ENCODE measurements around the gene RHBDL2.
"Not testable (repeated sequence)": the region's sequence is repeated elsewhere in the genome, so short reads cannot be mapped to it uniquely, and the experiment has no call there.

RHBDL2 gene

GRCh38 chr1:38875811-38876210 is 65.8 kb downstream of the RHBDL2 start:
- DNase-seq (ENCODE audit: low read depth), result no peak

DNA sequence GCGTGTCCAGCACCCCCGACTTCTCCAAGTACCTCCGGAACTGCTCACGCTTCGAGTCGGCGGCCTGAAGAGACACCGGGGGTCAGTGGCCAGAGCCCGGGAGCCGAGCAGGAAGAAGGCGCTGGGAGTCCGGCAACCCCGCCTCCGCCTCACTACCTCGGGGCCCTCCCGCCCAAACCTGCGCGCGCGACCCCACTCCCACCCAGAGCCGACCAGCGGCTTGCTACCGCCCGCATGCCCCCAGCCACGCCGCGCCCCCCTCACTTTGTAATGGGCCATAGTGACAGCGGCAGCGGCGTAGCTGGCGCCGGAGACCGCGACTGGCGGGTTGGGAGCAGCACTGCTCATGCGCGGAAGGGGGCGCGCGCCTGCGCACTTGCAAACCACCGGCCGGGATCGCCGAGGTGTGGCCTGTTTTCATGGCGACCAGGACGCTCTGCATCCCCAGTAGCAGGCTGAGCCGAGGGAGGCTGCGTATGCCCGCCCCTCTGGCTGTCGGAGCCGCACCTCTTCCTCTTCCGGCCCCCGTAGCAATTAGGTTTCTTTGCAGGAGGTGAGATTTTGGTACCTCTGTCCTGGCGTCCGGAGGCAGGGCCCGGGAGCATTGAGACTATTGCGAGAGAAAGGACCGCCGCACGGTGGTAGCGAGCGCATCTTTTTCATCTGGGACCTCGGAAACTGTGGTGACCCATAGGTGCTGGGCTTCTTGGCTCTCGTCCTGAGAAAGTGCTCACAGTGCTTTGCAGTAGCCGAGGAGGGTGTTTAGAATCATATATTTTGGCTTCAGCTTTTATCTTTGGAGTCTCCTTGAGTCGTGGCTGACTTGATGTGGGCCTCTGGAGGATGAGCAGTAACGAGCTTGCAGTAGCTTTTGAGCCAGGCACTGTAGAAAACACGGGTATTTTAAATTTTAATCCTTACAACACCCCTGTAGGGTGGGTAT is 68.3 kb downstream of the RHBDL2 start, which contains the start of gene MYCBP:
Gene MYCBP (minus strand): TSS at position 322 of the 943 bp plus-strand sequence. CDS start 43 bp downstream, at position 279.
- peak; percentile 93 for DNase-seq (ENCODE audit: low read depth)

DNA sequence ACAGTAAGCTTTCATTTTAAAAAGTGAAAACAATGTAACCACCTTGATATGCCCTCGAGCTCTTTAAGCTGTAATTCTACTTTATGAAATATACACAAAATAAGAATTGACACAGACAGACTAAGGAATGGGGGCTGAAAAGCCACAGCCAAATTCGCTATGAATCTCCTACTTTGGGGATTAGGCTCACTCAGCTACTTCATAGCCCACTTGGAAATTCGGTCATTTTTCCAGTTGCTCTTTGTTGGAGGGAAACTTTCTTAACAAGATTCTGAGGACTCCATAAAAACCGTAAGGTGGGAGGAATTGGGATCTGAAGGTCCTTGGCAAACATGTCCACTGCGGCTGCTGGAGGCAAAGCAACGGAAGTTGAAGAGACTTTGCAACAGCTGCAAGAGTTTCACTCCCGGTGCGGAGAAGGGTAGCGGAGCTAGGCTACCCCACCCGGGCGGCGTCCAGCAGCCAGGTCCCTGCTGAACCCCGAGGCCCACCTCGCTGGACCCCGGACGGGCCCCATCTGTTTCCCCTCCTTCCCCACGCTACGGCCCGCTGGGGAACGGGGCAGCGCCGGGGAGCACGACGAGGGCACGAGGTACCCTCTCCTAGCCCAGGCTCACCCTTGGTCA is 69.1 kb downstream of the RHBDL2 start:
- peak; percentile 54 for DNase-seq (ENCODE audit: low read depth)

DNA sequence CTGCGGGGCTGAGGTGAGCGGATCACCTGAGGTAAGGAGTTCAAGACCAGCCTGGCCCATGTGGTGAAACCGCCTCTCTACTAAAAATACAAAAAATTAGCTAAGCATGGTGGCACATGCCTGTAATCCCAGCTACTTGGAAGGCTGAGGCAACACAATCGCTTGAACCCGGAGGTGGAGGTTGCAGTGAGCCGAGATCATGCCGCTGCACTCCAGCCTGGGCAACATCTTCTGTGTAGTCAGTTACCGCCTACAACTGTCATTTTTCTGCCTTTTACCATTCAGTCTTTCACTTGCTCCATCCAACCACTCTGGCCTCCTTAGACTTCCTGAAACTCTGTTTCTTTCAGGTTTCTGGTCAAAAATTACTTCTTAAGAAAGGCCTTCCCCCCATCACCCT is 70.6 kb downstream of the RHBDL2 start:
- no peak for DNase-seq (ENCODE audit: low read depth)

GRCh38 chr1:38867208-38867607 is 74.4 kb downstream of the RHBDL2 start:
- DNase-seq (ENCODE audit: low read depth), result no peak

DNA sequence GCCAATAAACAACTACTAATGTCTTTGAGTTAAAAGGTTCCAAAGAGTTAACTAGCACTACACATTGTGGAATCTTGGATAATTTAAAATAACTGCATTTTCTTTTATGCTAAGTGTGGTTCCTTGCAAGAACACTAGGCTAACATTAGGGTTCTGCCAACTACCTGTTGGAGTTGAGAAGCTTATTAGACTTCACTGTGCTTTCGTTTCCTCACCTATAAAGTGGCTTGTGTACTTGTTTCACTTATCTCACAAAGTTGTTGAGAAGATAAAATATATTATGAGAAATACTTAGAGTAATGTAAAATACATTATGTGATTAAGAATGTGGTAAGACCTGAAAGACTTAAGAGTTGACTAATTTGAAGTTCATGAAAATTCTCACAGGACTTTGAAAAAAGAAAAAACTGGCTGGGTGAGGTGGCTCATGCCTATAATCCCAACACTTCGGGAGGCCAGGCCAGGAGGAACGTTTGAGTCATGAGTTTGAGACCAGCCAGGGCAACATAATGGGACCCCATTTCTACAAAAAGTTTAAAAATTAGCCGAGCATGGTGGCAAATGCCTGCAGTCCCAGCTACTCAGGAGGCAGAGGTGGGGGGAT is 76.4 kb downstream of the RHBDL2 start:
- no peak for DNase-seq (ENCODE audit: low read depth)

- DNase-seq (ENCODE audit: low read depth), result peak; percentile 31
These were observed 81.2 kb downstream of the RHBDL2 start for GRCh38 chr1:38860454-38860795.

- DNase-seq (ENCODE audit: low read depth), result peak; percentile 99
These were observed 81.8 kb downstream of the RHBDL2 start, which contains the start of gene RRAGC for GRCh38 chr1:38859561-38860453. RRAGC (minus strand) TSS chr1:38859772; CDS start chr1:38859646, 126 bp downstream.

- peak; percentile 78 for DNase-seq (ENCODE audit: low read depth)
These were observed 82.6 kb downstream of the RHBDL2 start for GRCh38 chr1:38858833-38859560.

GRCh38 chr1:38852780-38853179 is 88.8 kb downstream of the RHBDL2 start:
- no peak for DNase-seq (ENCODE audit: low read depth)

- no peak for DNase-seq (ENCODE audit: low read depth)
These were observed 93.6 kb downstream of the RHBDL2 start for GRCh38 chr1:38848071-38848470.

- no peak for DNase-seq (ENCODE audit: low read depth)
These were observed 95.4 kb downstream of the RHBDL2 start for GRCh38 chr1:38846210-38846609.

DNA sequence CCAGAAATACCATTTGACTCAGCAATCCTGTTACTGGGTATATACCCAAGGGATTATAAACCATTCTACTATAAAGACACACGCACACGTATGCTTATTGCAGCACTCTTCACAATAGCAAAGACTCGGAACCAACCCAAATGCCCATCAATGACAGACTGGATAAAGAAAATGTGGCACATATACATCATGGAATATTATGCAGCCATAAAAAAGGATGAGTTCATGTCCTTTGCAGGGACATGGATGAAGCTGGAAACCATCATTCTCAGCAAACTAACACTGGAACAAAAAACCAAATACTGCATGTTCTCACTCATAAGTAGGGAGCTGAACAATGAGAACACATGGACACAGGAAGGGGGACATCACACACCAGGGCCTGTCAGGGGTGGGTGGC is 96.5 kb downstream of the RHBDL2 start:
- DNase-seq (ENCODE audit: low read depth), result not testable (repeated sequence)

DNA sequence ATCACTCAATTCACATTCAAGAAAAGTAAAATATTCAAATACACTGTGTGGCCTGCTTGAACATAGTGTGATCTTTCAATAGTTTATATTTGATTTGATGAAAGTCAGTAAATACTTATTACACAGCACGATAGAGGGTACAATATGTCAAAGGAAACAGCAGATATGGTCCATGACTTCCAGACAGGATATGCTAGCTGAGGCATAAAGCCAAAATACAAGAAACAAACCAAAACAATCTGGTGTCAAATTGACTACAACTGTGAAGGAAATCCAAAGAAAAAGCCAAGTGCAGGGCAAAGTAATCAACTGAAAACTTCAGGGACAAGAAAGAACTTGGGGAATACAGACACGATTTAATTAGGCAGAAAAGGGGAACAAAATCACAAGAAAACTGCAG is 101.3 kb downstream of the RHBDL2 start:
- no peak for DNase-seq (ENCODE audit: low read depth)

DNA sequence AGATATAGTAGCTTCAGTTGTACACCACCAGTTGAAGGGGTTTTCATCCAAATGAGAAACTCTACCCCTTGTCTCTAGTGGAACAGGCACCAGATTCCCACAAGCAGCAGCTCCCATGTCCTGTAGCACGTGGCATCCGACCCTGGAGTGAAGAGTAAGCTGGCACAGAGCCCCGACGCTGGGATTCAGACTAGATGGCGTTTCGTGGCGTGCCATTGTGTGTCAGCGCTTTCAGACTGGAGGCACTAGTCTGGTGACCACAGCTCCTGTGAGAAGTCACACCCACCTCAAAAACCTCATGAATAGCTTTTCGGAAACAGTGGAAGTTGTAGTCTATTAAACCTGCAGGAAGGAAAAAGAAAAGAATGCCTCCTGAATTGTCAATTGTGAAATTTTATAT is 102.3 kb downstream of the RHBDL2 start:
- DNase-seq (ENCODE audit: low read depth), result no peak

DNA sequence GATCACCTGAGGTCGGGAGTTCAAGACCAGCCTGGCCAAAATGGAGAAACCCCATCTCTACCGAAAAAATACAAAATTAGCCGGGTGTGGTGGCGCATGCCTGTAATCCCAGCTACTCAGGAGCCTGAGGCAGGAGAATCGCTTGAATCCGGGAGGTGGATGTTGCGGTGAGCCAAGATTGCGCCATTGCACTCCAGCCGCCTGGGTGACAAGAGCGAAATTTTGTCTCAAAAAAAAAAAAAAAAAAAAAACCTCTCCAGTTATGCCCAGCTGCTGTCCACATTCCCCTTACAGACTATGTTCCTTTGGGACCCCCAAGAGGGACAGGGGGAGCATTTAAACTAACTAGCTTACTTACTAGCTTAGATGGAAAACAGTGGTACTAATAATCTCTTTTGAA is 105.3 kb downstream of the RHBDL2 start:
- DNase-seq (ENCODE audit: low read depth), result not testable (repeated sequence)

Measured in ELR (cell line).